GM12892 (cell line): Measurements from ENCODE around the gene STK32C.

Source experiments
- DNase-seq: peaks from one replicate; pipeline ENCODE4 v3.0.0; 2011; ENCODE audit not compliant: insufficient read length
- FAIRE-seq: peaks from 2 replicates; lab custom pipeline; 2011; peaks lifted over from hg19 to GRCh38; lab: Jason Lieb, UNC
- POLR2A ChIP-seq: IDR thresholded peaks from 2 replicates; pipeline ENCODE4 v1.6.1; 2011; ENCODE audit warnings: low read depth, low read length, control low read depth
- POLR2AphosphoS5 ChIP-seq: IDR thresholded peaks from 2 replicates; pipeline ENCODE4 v1.6.1; 2011; ENCODE audit warnings: low read depth, low read length, control low read depth
- TAF1 ChIP-seq: IDR thresholded peaks from 2 replicates; pipeline ENCODE4 v1.6.1; 2011; ENCODE audit warnings: low read depth, mild to moderate bottlenecking, control low read depth, low read length, borderline replicate concordance

Gene STK32C

DNA sequence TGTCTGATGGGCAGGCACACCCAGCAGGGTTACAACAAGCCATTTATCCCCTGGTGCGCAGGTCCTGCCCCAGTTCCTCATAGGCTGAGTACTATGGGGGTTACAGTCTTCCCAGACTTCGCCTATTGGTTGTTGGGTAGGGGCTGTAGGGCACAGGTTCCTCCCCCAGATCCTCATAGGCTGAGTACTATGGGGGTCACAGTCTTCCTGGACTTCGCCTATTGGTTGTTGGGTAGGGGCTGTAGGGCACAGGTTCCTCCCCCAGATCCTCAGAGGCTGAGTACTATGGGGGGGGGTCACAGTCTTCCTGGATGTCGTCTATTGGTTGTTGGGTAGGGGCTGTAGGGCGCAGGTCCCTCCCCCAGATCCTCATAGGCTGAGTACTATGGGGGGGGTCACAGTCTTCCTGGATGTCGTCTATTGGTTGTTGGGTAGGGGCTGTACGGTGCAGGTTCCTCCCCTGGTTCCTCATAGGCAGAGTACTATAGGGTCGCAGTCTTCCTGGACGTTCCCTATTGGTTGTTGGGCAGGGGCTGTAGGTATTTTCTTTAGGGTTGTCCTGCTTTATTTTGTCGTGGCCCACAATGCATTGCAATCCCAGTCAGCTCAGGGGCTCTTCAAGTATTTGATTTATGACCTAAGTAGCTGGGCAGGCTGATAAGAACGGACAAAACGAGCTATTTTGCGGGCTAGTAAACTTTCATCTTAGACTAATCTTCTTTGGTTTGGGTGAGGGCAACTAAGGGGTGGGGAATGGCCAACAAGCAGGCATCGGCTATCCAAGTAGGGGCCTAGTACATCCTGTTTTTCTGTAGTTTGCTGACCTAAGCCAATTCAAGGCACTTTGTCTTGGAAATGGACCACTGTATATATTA is 27.7 kb upstream of the STK32C start:
- no peak for DNase-seq
- no peak for TF ChIP-seq POLR2AphosphoS5
- TF ChIP-seq POLR2A: no peak
- TF ChIP-seq TAF1: no peak
- no peak for FAIRE-seq

GRCh38 chr10:132334631-132335188 is 27.0 kb upstream of the STK32C start:
- TF ChIP-seq POLR2A (no peak), POLR2AphosphoS5 (no peak), TAF1 (no peak)
- DNase-seq: no peak
- no peak for FAIRE-seq

DNA sequence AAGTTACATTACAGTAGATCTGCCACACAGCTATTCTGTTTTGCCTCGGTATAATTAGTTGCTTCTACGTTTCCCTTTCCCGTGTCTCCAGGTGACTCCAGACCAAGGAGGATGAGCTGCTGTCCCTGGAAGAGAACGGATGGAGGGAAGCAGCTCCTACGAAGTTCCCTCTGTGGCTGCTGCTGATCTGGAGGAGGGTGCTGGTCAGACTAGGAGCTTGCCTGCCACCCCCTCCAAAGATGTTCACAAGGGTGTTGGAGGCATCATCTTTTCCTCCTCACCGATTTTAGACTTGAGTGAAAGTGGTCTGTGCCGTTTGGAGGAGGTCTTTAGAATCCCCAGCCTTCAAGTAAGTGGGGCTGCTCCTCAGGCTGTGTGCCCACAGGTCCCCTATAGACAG is 25.6 kb upstream of the STK32C start:
- FAIRE-seq (no peak), DNase-seq (no peak)
- TF ChIP-seq TAF1 (no peak), POLR2AphosphoS5 (no peak), POLR2A (no peak)

GRCh38 chr10:132332433-132332754 is 24.6 kb upstream of the STK32C start:
- FAIRE-seq: no peak
- no peak for TF ChIP-seq TAF1
- no peak for TF ChIP-seq POLR2AphosphoS5
- no peak for TF ChIP-seq POLR2A
- DNase-seq: no peak

- DNase-seq (peak; percentile 98), FAIRE-seq (peak; percentile 95)
- TF ChIP-seq TAF1: no peak
- TF ChIP-seq POLR2AphosphoS5: 0 out of 2 replicates have a peak, but pooled peaks have one; percentile 25
- peak; percentile 53; the same call in 1 of the 2 replicates for TF ChIP-seq POLR2A
Measured at GRCh38 chr10:132331601-132332432, 24.1 kb upstream of the STK32C start, which contains the start of gene LRRC27. Gene LRRC27, plus strand, starts transcription at chr10:132332193. Its CDS starts 1,332 bp downstream, at chr10:132333525.

GRCh38 chr10:132330486-132330833 is 22.7 kb upstream of the STK32C start:
- DNase-seq (no peak), FAIRE-seq (no peak)
- TF ChIP-seq POLR2A (no peak), POLR2AphosphoS5 (no peak), TAF1 (no peak)

DNA sequence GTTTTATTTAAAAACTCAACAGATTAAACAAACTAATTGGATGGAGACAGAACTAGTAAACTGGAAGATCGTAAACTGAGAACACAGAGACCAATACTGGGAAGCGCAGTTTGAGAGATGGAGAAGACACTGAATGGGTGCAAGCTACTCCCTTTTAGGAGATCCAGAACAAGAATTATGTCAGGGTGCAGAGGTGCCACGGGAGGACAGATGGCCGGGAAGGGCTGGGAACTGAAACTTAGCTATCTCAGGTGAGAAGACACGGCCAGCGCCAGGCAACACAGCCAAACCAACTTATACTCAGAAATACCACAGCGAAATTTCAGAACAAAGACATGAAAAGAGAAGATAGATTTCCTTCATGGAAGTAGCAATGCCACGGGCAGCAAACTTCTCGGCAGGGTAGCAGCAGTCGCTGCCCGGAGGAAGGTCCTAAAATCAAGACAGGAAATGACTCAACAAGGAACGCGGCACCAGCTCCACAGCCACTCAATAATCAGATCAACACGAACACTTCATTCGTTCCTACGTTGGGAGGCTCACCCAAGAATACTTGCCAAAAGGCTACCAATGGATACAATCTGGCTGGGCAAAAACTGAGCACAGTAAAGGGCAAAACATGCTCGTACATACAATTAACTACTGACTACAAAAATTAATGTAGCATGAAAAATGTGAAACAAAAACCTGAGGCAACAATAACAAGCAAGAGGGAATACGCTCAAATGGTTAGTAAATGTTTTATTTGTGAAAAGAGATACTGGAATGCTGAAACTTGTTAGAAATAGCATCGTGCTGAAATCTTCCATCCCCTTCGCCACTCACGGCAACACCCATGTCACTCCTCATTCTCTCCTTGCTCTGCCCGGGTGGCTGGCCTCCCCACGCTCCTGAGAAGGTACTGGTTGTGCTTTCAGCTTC is 22.1 kb upstream of the STK32C start:
- no peak for TF ChIP-seq POLR2A
- TF ChIP-seq POLR2AphosphoS5: no peak
- TF ChIP-seq TAF1: no peak
- no peak for DNase-seq
- peak; percentile 53 for FAIRE-seq

DNA sequence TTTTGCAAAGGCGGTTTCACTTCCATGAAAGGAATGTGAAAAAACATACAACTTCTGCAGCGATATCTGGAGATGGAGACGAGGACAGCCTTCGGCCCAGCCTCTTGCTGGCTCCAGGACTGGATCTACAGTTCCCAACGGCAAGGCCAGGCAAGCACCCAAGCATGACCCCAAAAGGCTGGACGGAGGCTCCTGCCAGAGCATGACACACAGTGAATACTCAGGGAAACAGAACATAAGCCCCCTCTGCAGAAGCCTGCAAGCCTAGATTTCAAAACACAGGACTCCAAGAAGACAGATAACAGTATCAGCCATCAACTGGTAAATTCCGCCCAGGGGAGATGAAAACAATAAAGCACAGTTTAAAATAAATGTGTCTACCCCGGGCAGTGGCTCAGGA is 21.0 kb upstream of the STK32C start:
- no peak for FAIRE-seq
- TF ChIP-seq POLR2A: no peak
- no peak for TF ChIP-seq POLR2AphosphoS5
- no peak for TF ChIP-seq TAF1
- DNase-seq: no peak

DNA sequence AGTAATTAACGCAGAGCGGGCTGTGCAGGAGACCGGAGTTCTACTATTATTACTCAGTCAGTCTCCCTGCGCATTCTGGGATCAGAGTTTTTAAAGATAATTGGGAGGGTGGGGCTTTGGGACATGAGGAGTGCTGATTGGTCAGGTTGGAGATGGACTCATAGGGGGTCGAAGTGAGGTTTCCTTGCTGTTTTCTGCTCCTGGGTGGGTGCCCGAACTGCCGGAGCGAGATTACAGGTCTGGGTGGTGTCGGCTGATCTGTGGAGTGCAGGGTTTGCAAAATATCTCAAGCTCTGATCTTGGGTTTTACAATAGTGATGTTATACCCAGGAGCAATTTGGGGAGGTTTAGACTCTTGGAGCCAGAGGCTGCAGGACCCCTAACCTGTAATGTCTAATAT is 20.4 kb upstream of the STK32C start:
- TF ChIP-seq TAF1 (no peak), POLR2AphosphoS5 (no peak), POLR2A (no peak)
- no peak for FAIRE-seq
- DNase-seq: no peak

DNA sequence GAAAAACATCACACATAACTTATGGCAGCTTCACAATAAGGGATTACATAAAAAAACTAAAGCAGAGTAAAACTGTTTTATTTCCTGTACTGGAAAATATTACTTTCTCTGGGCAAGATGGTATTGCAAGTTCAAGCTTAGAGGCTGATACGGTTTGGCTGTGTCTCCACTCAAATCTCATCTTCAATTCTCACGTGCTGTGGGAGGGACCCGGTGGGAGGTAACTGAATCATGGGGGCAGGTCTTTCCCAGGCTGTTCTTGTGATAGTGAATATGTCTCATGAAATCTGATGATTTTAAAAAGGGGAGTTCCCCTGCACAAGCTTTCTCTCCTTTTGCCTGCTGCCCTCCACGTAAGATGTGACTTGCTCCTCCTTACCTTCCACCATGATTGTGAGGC is 19.2 kb upstream of the STK32C start:
- TF ChIP-seq TAF1 (no peak), POLR2A (no peak), POLR2AphosphoS5 (no peak)
- no peak for FAIRE-seq

DNA sequence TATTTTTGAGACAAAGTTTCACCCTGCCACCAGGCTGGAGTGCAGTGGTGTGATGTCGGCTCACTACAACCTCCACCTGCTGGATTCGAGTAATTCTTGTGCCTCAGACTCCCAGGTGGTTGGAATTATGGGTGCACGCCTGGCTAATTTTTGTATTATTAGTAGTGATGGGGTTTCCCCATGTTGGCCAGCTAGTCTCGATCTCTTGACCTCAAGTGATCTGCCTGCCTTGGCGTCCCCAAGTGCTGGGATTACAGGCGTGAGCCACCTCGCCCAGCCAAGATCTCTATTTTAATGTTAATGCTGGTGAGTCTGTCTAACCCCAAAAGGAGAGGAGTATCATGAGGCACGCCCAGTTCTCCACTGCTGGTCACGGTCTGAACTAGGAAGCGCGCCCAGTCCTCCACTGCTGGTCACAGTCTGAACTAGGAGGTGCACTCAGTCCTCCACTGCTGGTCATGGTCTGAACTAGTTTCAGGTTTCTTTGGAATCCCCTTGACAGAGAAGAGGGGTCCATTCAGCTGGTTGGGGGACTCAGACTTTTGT is 18.7 kb upstream of the STK32C start:
- FAIRE-seq: no peak
- TF ChIP-seq POLR2AphosphoS5: no peak
- TF ChIP-seq TAF1: no peak
- no peak for TF ChIP-seq POLR2A

More for the DNA sequence above, 19.2 kb upstream of the STK32C start:
- DNase-seq: no peak

More for the DNA sequence above, 18.7 kb upstream of the STK32C start:
- no peak for DNase-seq
